Motor neuron (in vitro differentiated cells): ENCODE results near the gene TMEM88. TPM values are rescaled to one million over a fixed set of nuclear protein-coding genes. Genes with fewer than 3 reads are reported as not detected.
"Not testable (repeated sequence)": the region's sequence is repeated elsewhere in the genome, so short reads cannot be mapped to it uniquely, and the experiment has no call there.

Experiments used
- ATAC-seq, 8 experiments: fragments of 200-7000 bp; cut with Tn5 transposase; replicated peaks in 6 of 8; 2 replicates each; pipeline ENCODE4 v1.8.0; 2021; ENCODE audit warnings: mild to moderate bottlenecking in 8 of 8, moderate library complexity in 8 of 8
- H3K27ac ChIP-seq, 2 donors: fragments of 250-450 bp; sonication (Bioruptor Pico); 2 replicates each; pipeline ENCODE4 v1.9.0; 2021; ENCODE audit warnings: antibody characterized with exemption in 2 of 2, mild to moderate bottlenecking in 2 of 2, moderate library complexity in 1 of 2
- H3K4me1 ChIP-seq, 2 donors: fragments of 250-450 bp; sonication (Bioruptor Pico); replicated peaks in 1 of 2; 2 replicates each; pipeline ENCODE4 v1.6.1; 2021; ENCODE audit warnings: antibody characterized with exemption in 2 of 2, mild to moderate bottlenecking in 2 of 2, moderate library complexity in 1 of 2
- H3K4me3 ChIP-seq, 5 donors: fragments of 250-450 bp; sonication (Bioruptor Pico); 2 replicates each; pipeline ENCODE4 v1.9.0; 2021; ENCODE audit warnings: antibody characterized with exemption in 5 of 5, mild to moderate bottlenecking in 5 of 5, moderate library complexity in 4 of 5
- WGBS, 10 experiments: fragments of 450-650 bp; shearing (Covaris generic); methylation state at CpG; one replicate each; pipeline ENCODE4 v1.0.0; 2022; 5-methylcytosine and 5-hydroxymethylcytosine counted together
- in situ Hi-C, 9 experiments: fragments of 400-800 bp; cut with MboI; loops; one replicate each; pipeline ENCODE4 v1.15.0; 2021; ENCODE audit warnings: low sequenced_read_pairs in 9 of 9, low pct_unique_long_range_greater_than_20kb in 2 of 9; ENCODE audit not compliant: unreplicated experiment in 9 of 9
- total RNA-seq, 8 experiments: library from RNA; unstranded; fragments of 300-600 nt; gene quantifications; 2 replicates each; pipeline versions ENCODE4 v1.2.3 to v1.2.4, GENCODE V29; 2022

Gene TMEM88, protein sequence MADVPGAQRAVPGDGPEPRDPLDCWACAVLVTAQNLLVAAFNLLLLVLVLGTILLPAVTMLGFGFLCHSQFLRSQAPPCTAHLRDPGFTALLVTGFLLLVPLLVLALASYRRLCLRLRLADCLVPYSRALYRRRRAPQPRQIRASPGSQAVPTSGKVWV
- total RNA-seq = 10 to 100 TPM in 1 of 8 experiments, 1 to 10 TPM in 6, under 1 TPM in 1; 0.51 to 18.5 (median 4.1) TPM

DNA sequence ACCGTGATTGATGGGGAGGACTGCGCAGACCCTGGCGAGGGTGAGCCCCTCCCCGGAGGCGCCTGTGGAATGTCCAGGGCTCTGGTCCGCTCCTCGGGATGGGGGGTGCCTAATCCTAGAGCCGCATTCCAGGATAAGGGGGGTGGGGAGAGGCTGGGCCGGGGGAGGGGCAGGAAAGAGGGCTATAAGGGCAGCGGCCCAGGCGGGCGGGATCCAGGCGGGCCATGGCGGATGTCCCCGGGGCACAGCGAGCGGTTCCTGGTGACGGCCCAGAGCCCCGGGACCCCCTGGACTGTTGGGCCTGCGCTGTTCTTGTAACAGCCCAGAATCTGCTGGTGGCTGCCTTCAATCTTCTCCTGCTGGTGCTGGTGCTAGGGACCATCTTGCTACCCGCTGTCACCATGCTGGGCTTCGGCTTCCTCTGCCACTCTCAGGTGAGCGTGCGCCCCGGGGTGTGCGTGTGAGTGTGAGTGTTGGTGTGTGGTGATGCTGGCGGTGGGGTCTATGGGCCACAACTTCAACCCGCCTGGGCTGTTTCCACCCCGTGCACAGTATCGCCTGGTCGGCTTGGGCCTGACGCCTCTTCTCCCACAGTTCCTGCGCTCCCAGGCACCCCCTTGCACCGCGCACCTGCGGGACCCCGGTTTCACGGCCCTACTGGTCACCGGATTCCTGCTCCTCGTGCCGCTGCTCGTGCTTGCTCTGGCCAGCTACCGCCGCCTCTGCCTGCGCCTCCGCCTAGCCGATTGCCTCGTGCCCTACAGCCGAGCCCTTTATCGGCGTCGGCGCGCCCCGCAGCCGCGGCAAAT, at the start of gene TMEM88:
TSS of gene TMEM88 (plus strand) at position 216 of the 809 bp plus-strand sequence. CDS start at position 225, 9 bp downstream.
- Histone ChIP-seq H3K27ac (peak within 1 kb of the TSS; percentile 92 to 97), H3K4me1 (peaks cover 38 to 46% of the 10 kb centered on the region in 2 donors), H3K4me3 (peak within 1 kb of the TSS in 4 of 5 donors; percentile 1 to 63 (median 54))
- 0 to 46% (median 21%) methylated on average over 1 to 10 of the region's 57 CpGs; no CpG with 5 or more reads in 6 of the 10 experiments for WGBS, 10 experiments
- in situ Hi-C loops = no loop called here
- peak in 2 of 8 experiments; percentile 1 to 3 for ATAC-seq

DNA sequence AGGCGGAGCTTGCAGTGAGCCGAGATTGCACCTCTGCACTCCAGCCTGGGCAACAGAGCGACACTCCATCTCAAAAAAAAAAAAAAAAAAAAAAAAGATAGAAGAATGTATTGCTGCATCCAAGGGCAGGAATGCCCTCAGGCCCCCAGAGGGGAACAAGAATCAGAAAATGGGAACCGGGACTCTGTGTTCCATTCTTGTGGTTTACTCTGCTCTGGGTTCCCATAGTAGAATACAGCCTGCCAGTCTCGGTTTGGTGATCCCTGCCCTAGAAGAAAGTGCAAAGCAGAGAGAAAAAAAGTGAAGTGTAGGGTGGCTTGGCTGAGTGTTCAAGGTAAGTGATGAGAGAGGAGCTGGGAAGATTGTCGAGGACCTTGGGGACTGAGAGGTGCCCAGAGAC, 48.3 kb upstream of the TMEM88 start:
- Histone ChIP-seq H3K4me3 (no peak overlapping the region), H3K4me1 (no peaks in the 10 kb centered on the region), H3K27ac (no peak overlapping the region)
- 0 to 80% (median 69%) methylated on average over 1 to 6 of the region's 6 CpGs; no CpG with 5 or more reads in 2 of the 10 experiments for WGBS, 10 experiments
- no peak for ATAC-seq
- in situ Hi-C loops = no loop called here

DNA sequence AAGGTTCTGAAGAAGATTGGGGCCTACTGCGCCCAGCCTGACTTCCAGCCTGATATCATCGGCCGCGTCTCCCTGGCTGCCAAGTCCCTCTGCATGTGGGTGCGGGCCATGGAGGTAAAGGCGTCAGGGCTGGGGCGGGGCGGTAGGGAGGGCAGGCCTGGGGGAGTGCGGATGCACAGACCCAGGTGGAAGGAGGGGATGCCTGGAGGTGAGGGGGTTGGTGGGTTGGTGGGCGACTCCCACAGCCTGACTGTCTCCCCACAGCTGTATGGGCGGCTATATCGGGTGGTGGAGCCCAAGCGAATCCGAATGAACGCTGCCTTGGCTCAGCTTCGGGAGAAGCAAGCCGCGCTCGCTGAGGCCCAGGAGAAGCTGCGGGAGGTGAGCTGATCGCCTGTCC, 47.7 kb upstream of the TMEM88 start:
- no peak overlapping the region for H3K4me3 ChIP-seq
- no peak for ATAC-seq
- 60 to 92% methylated on average over 1 to 9 of the region's 21 CpGs; no CpG with 5 or more reads in 8 of the 10 experiments for WGBS, 10 experiments
- in situ Hi-C loops = no loop called here
- H3K4me1 ChIP-seq = no peaks in the 10 kb centered on the region
- H3K27ac ChIP-seq = no peak overlapping the region

DNA sequence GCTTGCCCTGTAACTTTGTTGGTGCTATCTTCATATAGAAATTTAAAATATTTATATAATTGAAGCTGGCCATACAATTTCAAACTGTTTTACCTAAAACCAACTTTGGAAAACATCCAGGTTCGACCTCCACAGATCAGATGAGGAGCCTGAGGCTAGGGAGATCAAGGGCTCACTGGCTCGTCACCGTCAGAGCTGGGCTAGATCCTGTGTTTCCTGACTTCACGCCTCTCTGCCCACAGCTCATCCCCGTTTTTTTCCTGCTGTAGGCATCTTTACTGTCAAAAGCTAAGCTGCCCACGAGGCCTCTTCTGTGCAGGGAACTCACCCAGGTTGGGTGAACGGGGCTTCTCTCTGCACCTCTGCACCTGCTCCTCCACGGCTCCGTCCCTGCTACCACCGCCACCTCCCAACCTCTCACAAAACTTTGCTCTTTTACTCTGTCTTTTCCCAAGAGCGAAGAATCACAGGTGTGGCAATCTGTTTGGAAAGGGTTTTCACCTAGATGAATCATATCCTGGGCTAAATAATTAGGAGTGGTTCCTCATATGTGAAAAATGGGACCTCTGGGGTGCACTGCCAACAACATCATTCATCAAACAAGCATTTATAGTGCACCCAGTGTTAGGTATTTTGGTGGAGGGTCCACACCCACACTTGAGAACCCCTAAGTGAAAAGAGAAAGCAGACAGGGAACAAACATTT, 45.6 kb upstream of the TMEM88 start:
- Histone ChIP-seq H3K27ac (no peak overlapping the region), H3K4me3 (no peak overlapping the region), H3K4me1 (no peaks in the 10 kb centered on the region)
- 0 to 63% (median 50%) methylated on average over 1 to 10 of the region's 11 CpGs; no CpG with 5 or more reads in 3 of the 10 experiments for WGBS, 10 experiments
- no peak for ATAC-seq
- in situ Hi-C loops = no loop called here

DNA sequence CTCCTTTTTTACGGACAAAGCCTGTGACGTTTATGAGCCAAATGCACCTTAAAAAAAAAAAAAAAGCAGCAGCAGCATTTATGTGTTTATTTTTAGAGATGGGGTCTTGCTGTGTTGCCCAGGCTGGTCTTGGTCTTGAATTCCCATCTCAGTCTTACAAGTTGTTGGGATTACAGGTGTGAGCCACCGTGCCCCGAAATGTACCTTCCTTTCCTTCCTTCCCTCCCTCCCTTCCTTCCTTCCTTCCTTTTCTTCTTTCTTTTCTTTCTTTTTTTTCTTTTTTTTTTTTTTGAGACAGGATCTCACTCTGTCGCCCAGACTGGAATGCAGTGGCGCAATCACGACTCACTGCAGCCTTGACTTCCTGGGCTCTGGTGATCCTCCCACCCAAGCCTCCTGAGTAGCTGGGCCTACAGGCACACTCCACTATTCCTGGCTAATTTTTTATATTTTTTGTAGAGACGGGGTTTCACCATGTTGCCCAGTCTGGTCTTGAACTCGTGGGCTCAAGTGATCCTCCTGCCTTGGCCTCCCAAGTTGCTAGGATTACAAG, 45.0 kb upstream of the TMEM88 start:
- H3K27ac ChIP-seq, H3K4me3 ChIP-seq, in situ Hi-C loops, H3K4me1 ChIP-seq, ATAC-seq: not testable (repeated sequence)
- 58 to 97% (median 75%) methylated on average over 4 to 8 of the region's 9 CpGs; no CpG with 5 or more reads in 1 of the 10 experiments for WGBS, 10 experiments

DNA sequence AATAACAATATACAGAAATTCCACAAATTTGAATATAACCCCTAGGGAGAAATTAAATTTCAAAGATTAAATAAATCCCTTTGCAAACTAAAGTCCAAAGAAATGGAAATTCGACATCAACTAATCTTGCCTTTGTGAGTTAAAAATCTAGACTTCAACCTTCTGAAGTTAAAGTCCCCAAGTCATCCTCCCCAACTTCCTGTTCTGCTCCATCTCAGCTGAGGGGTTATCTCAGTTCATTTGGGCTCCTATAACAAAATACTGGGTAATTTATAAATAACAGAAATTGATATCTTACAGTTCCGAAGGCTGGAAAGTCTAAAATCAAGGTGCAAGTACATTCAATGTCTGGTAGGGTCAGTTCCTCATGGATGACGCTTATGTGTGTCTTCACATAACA, 43.6 kb upstream of the TMEM88 start:
- Histone ChIP-seq H3K27ac (no peak overlapping the region), H3K4me3 (no peak overlapping the region), H3K4me1 (no peaks in the 10 kb centered on the region)
- no peak for ATAC-seq
- 43 to 95% (median 76%) methylated on average over 1 to 3 of the region's 3 CpGs for WGBS, 10 experiments
- in situ Hi-C loops = no loop called here

DNA sequence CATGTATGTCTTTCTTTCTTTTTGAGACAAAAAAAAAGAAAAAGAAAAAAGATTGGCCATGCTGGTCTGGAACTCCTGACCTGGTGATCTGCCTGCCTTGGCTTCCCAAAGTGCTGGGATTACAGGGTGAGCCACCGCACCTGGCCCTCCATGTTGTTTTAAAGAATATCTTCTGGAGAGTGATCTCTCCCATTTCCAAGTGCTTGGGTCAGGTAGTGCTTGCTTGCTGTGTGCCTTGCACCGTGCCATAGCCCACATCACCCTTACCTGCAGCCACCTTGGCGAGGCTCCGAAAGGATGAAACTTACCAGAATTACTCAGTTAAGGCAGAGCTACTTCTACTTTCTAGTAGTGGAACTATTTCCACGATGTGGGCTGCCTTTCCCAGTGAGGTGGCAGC, 39.9 kb upstream of the TMEM88 start:
- 0 to 100% (median 80%) methylated on average over 1 to 4 of the region's 5 CpGs; no CpG with 5 or more reads in 1 of the 10 experiments for WGBS, 10 experiments
- ATAC-seq = no peak
- in situ Hi-C loops = no loop called here
- H3K4me1 ChIP-seq = no peaks in the 10 kb centered on the region
- H3K4me3 ChIP-seq = no peak overlapping the region
- no peak overlapping the region for H3K27ac ChIP-seq

DNA sequence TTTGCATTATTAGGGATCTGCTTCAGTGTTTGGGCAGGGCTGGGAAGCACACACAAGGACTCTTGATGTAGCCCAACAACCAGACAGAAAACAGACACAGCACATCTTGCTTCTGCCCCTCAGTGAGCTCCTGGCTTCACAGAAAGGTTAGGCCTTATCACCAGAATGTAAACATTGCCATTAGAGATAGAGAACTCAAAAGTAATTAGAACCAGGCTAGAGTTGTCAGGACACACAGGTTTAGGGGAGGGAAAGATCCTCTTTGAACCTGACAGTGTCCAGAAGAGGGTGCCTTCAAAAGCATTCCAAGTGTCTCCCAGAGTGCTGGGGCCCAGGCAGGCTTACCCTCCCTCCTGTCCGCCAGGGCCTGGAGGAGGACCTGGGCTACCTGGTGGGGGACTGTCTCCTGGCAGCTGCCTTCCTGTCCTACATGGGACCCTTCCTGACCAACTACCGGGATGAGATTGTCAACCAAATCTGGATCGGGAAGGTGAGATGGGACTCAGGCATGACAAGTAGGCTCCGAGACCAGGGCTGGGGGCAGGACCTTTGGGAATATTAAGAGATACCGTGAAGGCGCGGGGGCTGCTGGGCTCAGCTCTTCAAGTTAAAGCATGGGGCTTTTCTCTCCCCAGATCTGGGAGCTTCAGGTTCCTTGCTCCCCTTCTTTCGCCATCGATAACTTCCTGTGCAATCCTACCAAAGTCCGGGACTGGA, 37.8 kb upstream of the TMEM88 start:
- ATAC-seq = no peak
- WGBS, 10 experiments = 17 to 88% (median 71%) methylated on average over 1 to 6 of the region's 10 CpGs; no CpG with 5 or more reads in 5 of the 10 experiments
- Histone ChIP-seq H3K27ac (no peak overlapping the region), H3K4me1 (no peaks in the 10 kb centered on the region), H3K4me3 (no peak overlapping the region)
- in situ Hi-C loops = no loop called here

DNA sequence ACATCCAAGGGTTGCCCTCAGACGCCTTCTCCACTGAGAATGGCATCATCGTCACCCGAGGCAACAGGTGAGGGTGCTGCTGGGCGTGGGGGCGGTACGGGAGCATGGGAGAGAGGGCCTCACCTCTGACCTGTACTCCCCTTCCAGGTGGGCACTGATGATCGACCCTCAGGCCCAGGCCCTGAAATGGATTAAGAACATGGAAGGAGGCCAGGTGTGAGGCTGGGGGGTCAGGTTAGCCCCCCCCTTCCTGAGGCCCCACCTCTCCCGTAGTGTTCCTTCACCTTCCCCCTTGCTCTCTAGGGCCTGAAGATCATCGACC, 37.3 kb upstream of the TMEM88 start:
- no peak for ATAC-seq
- H3K4me3 ChIP-seq = no peak overlapping the region
- WGBS, 10 experiments = 20 to 92% methylated on average over 1 to 2 of the region's 9 CpGs; no CpG with 5 or more reads in 8 of the 10 experiments
- in situ Hi-C loops = no loop called here
- no peak overlapping the region for H3K27ac ChIP-seq
- H3K4me1 ChIP-seq = no peaks in the 10 kb centered on the region

DNA sequence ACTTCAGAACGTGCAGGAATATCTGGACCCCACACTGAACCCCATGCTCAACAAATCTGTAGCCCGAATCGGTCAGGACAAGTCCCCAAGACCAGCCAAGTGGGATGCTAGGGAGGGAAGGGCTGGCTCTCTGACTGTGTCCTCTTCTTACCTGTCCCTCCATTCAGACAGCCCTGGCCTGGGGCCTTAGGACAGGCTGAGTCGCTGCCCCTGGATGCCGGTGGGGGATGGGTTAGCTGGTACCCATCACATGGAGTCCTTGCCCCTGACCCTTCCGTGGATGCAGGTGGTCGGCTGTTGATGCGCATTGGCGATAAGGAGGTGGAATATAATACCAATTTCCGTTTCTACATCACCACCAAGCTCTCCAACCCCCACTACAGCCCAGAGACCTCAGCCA, 36.8 kb upstream of the TMEM88 start:
- Histone ChIP-seq H3K4me3 (no peak overlapping the region), H3K27ac (no peak overlapping the region), H3K4me1 (no peaks in the 10 kb centered on the region)
- in situ Hi-C loops = no loop called here
- 20 to 88% (median 56%) methylated on average over 1 to 9 of the region's 10 CpGs; no CpG with 5 or more reads in 6 of the 10 experiments for WGBS, 10 experiments
- ATAC-seq = no peak

DNA sequence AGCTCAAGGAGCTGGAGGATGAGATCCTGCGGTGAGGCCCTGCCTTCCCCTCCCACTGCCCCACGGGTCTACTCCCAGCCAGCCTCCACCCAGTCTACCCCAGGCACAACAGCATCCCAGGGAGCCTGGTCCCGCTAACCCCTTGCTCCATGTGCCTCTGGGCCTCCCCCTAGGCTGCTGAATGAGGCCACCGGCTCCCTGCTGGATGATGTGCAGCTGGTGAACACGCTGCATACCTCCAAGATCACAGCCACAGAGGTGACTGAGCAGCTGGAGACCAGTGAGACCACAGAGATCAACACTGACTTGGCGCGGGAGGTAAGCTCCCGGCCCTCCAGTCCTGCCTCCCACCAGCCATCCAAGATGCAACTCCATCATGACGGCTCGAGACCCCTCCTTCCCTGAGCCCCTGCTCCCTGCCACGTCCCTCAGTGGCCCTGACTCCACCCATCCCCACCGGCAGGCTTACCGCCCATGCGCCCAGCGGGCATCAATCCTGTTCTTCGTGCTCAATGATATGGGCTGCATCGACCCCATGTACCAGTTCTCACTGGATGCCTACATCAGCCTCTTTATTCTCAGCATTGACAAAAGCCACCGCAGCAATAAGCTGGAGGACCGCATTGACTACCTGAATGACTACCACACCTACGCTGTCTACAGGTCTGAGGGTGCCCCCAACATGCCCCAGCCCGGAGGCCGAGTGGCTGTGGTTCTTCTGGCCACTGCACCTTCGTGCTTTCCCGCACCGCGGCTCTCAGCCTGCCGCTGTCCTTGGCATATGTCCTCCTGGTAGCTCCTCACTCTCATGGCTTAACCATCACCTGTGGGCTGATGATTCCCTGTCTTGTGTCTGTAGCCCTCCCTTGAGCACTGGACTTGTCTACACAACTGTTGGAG, 35.9 kb upstream of the TMEM88 start:
- Histone ChIP-seq H3K27ac (no peak overlapping the region), H3K4me1 (no peaks in the 10 kb centered on the region), H3K4me3 (no peak overlapping the region)
- peak in 1 of 8 experiments; percentile 17 for ATAC-seq
- in situ Hi-C loops = no loop called here
- 37 to 100% (median 63%) methylated on average over 2 to 11 of the region's 27 CpGs; no CpG with 5 or more reads in 4 of the 10 experiments for WGBS, 10 experiments

DNA sequence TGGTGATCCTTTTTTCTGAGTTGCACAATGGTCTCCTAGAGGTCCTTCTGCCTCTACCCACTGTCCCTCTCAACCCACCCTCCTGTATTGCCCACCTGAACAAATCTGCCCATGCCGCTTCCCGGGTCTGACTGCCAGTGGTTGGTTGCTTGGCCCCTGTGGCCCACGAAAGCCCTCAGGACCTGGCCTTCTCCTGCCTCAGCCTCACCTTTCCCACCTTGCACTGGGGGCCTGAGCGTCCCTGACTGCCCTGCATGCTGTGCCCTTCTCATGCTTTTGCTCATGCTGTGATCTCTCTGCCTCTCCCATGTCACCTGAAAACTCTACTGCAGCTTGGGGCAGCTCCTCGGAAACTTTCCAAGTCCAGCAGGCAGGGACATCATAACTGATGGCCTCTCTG, 34.6 kb upstream of the TMEM88 start:
- Histone ChIP-seq H3K4me3 (no peak overlapping the region), H3K4me1 (peaks cover 0 to 3% of the 10 kb centered on the region in 2 donors), H3K27ac (no peak overlapping the region)
- in situ Hi-C loops = loop anchor here in 1 of 9 experiments (10.0 kb wide), 1 partner anchor 165 kb away; no protein-coding TSS in a partner anchor
- WGBS, 10 experiments = 0 to 100% (median 20%) methylated on average over 1 to 3 of the region's 5 CpGs; no CpG with 5 or more reads in 5 of the 10 experiments
- no peak for ATAC-seq
